HepG2 (cell line): ENCODE data around the gene CBX2. TPM values are rescaled to one million over a fixed set of nuclear protein-coding genes. Genes with fewer than 3 reads are reported as not detected.

Source experiments
- ATAD3A ChIP-seq: sonication (generic); formaldehyde crosslinking; IDR thresholded peaks from 2 replicates; pipeline ENCODE4 v1.4.0; 2020; ENCODE audit warnings: missing genetic modification reagents
- FOXK2 ChIP-seq: fragments of 450-650 bp; IDR thresholded peaks from 2 replicates; pipeline ENCODE4 v1.6.1; 2016
- GZF1 ChIP-seq: sonication (generic); formaldehyde crosslinking; IDR thresholded peaks from 2 replicates; pipeline ENCODE4 v1.5.1; 2020; ENCODE audit warnings: mild to moderate bottlenecking, missing genetic modification reagents
- HNRNPUL1 ChIP-seq: fragments of 200-400 bp; formaldehyde crosslinking; IDR thresholded peaks from 2 replicates; pipeline ENCODE4 v1.6.1; 2017; ENCODE audit warnings: low read depth, mild to moderate bottlenecking, low read length, moderate library complexity
- HOXD1 ChIP-seq: sonication (generic); formaldehyde crosslinking; IDR thresholded peaks from 2 replicates; pipeline ENCODE4 v1.5.0; 2020; ENCODE audit warnings: missing genetic modification reagents
- KDM5A ChIP-seq: fragments of 200-600 bp; sonication (generic); IDR thresholded peaks from 2 replicates; pipeline ENCODE4 v1.7.0; 2018; ENCODE audit warnings: antibody characterized with exemption, mild to moderate bottlenecking, low read length, borderline replicate concordance
- MIER2 ChIP-seq: IDR thresholded peaks from 2 replicates; pipeline ENCODE4 v1.6.1; 2016; ENCODE audit warnings: missing biosample characterization, missing genetic modification reagents
- PHB2 ChIP-seq: fragments of 450-650 bp; IDR thresholded peaks from 2 replicates; pipeline ENCODE4 v1.6.1; 2018; ENCODE audit not compliant: partially characterized antibody
- POLR2AphosphoS2 ChIP-seq: IDR thresholded peaks from 2 replicates; pipeline ENCODE4 v1.6.1; 2011; ENCODE audit warnings: low read depth, low read length, improper control_type of control experiment
- SNAI1 ChIP-seq: sonication (generic); formaldehyde crosslinking; IDR thresholded peaks from 2 replicates; pipeline ENCODE4 v1.5.0; 2020; ENCODE audit warnings: mild to moderate bottlenecking, missing genetic modification reagents, borderline replicate concordance
- SNAPC5 ChIP-seq: sonication (generic); formaldehyde crosslinking; IDR thresholded peaks from 2 replicates; pipeline ENCODE4 v1.8.1; 2023; ENCODE audit warnings: mild to moderate bottlenecking, missing genetic modification reagents, borderline replicate concordance
- SPEN ChIP-seq: sonication (generic); formaldehyde crosslinking; IDR thresholded peaks from 2 replicates; pipeline ENCODE4 v1.5.1; 2020; ENCODE audit warnings: low read depth, mild to moderate bottlenecking, missing genetic modification reagents
- STAT5B ChIP-seq: sonication (generic); formaldehyde crosslinking; IDR thresholded peaks from 2 replicates; pipeline ENCODE4 v1.4.0; 2020; ENCODE audit warnings: missing genetic modification reagents
- XBP1 ChIP-seq: sonication (generic); formaldehyde crosslinking; IDR thresholded peaks from 2 replicates; pipeline ENCODE4 v1.5.0; 2020; ENCODE audit warnings: missing genetic modification reagents
- ZBTB38 ChIP-seq: sonication (generic); formaldehyde crosslinking; IDR thresholded peaks from 2 replicates; pipeline ENCODE4 v1.5.1; 2020; ENCODE audit warnings: mild to moderate bottlenecking, missing genetic modification reagents
- ZFP82 ChIP-seq: sonication (generic); formaldehyde crosslinking; IDR thresholded peaks from 2 replicates; pipeline ENCODE4 v1.5.1; 2020; ENCODE audit warnings: mild to moderate bottlenecking, missing genetic modification reagents, borderline replicate concordance
- ZHX1 ChIP-seq: sonication (generic); formaldehyde crosslinking; IDR thresholded peaks from 2 replicates; pipeline ENCODE4 v1.8.1; 2022; ENCODE audit warnings: low read depth, mild to moderate bottlenecking, missing genetic modification reagents
- ZNF577 ChIP-seq: sonication (generic); formaldehyde crosslinking; IDR thresholded peaks from 2 replicates; pipeline ENCODE4 v1.4.0; 2020; ENCODE audit warnings: mild to moderate bottlenecking, low read depth, missing genetic modification reagents, borderline replicate concordance
- ZNF777 ChIP-seq: sonication (generic); formaldehyde crosslinking; IDR thresholded peaks from 2 replicates; pipeline ENCODE4 v1.4.0; 2020; ENCODE audit warnings: missing genetic modification reagents
- polyA plus RNA-seq, 8 experiments: library from polyadenylated mRNA; depleted of rRNA in 3 of 8; stranded (reverse) in 7 of 8; unstranded in 1 of 8; fragments of >200 nt; fragmentation: Illumina TruSeq in 4 of 8; extraction: Trizol in 4 of 8; gene quantifications; 2 replicates each; pipeline versions ENCODE4 v1.2.1 to v1.2.3, GENCODE V29; 2011 to 2016; ENCODE audit warnings: low read depth in 4 of 8, missing spikeins in 1 of 8, mixed read lengths in 1 of 8; ENCODE audit not compliant: insufficient read depth in 1 of 8
- total RNA-seq, 5 experiments: library from RNA; depleted of rRNA; stranded (reverse); fragments of >200 nt; fragmentation: Illumina TruSeq; extraction: Trizol; gene quantifications; 2 replicates each; pipeline ENCODE4 v1.2.3, GENCODE V29; 2016; ENCODE audit warnings: low read depth in 1 of 5
- TF ChIP-seq, protein P1 (sequence below): sonication (generic); formaldehyde crosslinking; IDR thresholded peaks from 2 replicates; pipeline ENCODE4 v1.9.0; 2022; ENCODE audit warnings: missing genetic modification reagents, mild to moderate bottlenecking, borderline replicate concordance
- TF ChIP-seq, protein P2 (sequence below): sonication (generic); formaldehyde crosslinking; IDR thresholded peaks from 2 replicates; pipeline ENCODE4 v1.4.0; 2020; ENCODE audit warnings: mild to moderate bottlenecking, missing genetic modification reagents
- TF ChIP-seq, protein P3 (sequence below): IDR thresholded peaks from 2 replicates; pipeline ENCODE4 v1.6.1; 2016; ENCODE audit warnings: low read depth, control low read depth

Gene CBX2
- total and polyA plus RNA-seq, 2 of the 13 experiments (the other 11 are each of a cell fraction or from before 2014, with no cell fraction given) = 14.5 to 31.1 TPM

DNA sequence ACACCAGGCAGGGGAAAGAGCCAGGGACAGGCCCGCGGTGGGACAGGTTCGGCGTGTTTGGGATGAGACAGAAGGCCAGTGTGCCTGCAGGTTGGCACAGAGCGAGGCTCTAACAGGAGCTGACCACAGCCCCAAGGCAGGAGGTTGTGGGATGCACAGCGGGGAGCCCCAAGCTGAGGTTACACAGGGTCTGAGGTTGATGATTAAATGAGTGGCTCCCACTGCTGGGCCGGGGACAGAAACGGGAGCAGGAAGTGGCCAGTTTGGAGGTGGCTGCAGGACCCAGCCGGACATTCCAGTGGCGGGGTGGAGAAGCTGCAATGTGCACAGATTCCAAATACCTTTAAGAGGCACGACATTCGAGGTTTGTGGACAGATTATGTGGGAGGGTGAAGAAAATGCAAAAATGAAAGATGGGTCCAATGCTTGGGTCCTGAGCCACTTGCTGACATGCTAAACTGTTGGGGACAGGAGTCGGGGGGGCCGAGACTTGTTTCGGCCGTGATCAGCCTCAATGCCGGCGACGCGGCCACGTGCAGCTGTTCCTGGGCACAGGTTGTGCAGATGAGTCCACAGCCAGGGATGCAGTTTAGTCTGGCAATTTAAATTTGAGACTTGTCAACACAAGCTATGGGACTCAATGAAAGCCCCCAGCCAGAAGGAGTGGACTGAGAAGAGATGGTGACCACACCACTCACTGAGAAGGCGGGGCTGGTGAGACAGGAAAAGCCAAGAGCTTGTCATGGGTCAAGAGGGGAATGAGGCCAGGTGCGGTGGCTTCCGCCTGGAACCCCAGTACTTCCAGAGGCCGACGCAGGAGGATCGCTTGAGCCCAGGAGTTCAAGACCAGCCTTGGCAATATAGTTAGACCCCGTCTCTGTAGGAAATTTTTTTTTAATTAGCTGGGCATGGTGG, 38.5 kb upstream of the CBX2 start (continued):
- TF ChIP-seq SPEN (no peak), SNAI1 (peak; percentile 63; the same call in 1 of the 2 replicates), ATAD3A (CRISPR knock-in tag) (peak; percentile 41; the same call in 1 of the 2 replicates), HNRNPUL1 (no peak), ZFP82 (CRISPR knock-in tag) (no peak), HOXD1 (CRISPR knock-in tag) (no peak), SNAPC5 (no peak), ZHX1 (CRISPR knock-in tag) (no peak), ZNF577 (CRISPR knock-in tag) (no peak), FOXK2 (no peak), POLR2AphosphoS2 (no peak), XBP1 (CRISPR knock-in tag) (no peak), GZF1 (0 out of 2 replicates have a peak, but pooled peaks have one; percentile 25), KDM5A (no peak), MIER2 (CRISPR knock-in tag) (no peak), STAT5B (CRISPR knock-in tag) (no peak), PHB2 (no peak), ZNF777 (CRISPR knock-in tag) (no peak), ZBTB38 (CRISPR knock-in tag) (no peak; the same call in 1 of the 2 replicates)
- TF ChIP-seq, protein P1, sequence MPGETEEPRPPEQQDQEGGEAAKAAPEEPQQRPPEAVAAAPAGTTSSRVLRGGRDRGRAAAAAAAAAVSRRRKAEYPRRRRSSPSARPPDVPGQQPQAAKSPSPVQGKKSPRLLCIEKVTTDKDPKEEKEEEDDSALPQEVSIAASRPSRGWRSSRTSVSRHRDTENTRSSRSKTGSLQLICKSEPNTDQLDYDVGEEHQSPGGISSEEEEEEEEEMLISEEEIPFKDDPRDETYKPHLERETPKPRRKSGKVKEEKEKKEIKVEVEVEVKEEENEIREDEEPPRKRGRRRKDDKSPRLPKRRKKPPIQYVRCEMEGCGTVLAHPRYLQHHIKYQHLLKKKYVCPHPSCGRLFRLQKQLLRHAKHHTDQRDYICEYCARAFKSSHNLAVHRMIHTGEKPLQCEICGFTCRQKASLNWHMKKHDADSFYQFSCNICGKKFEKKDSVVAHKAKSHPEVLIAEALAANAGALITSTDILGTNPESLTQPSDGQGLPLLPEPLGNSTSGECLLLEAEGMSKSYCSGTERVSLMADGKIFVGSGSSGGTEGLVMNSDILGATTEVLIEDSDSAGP (CRISPR knock-in tag) = peak; percentile 49; the same call in 1 of the 2 replicates
- TF ChIP-seq, protein P2, sequence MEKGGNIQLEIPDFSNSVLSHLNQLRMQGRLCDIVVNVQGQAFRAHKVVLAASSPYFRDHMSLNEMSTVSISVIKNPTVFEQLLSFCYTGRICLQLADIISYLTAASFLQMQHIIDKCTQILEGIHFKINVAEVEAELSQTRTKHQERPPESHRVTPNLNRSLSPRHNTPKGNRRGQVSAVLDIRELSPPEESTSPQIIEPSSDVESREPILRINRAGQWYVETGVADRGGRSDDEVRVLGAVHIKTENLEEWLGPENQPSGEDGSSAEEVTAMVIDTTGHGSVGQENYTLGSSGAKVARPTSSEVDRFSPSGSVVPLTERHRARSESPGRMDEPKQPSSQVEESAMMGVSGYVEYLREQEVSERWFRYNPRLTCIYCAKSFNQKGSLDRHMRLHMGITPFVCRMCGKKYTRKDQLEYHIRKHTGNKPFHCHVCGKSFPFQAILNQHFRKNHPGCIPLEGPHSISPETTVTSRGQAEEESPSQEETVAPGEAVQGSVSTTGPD = no peak
- TF ChIP-seq, protein P3, sequence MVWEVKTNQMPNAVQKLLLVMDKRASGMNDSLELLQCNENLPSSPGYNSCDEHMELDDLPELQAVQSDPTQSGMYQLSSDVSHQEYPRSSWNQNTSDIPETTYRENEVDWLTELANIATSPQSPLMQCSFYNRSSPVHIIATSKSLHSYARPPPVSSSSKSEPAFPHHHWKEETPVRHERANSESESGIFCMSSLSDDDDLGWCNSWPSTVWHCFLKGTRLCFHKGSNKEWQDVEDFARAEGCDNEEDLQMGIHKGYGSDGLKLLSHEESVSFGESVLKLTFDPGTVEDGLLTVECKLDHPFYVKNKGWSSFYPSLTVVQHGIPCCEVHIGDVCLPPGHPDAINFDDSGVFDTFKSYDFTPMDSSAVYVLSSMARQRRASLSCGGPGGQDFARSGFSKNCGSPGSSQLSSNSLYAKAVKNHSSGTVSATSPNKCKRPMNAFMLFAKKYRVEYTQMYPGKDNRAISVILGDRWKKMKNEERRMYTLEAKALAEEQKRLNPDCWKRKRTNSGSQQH (CRISPR knock-in tag) = no peak
